PFSK-1 (cell line): ENCODE measurements around the gene POLR3G.

Experiments used
- FOXP2 ChIP-seq: optimal IDR thresholded peaks from 2 replicates; pipeline ENCODE3; 2011; ENCODE audit warnings: borderline replicate concordance, control low read depth, inconsistent platforms; ENCODE audit not compliant: insufficient read depth; ENCODE audit errors: extremely low read length, extremely low read depth
- POLR2AphosphoS5 ChIP-seq: IDR thresholded peaks from 2 replicates; pipeline ENCODE4 v1.6.1; 2012; ENCODE audit warnings: low read depth, mild to moderate bottlenecking, control low read depth, low read length, moderate library complexity
- SIN3A ChIP-seq: IDR thresholded peaks from 2 replicates; pipeline ENCODE4 v1.6.1; 2012; ENCODE audit warnings: mild to moderate bottlenecking, low read length, moderate library complexity, borderline replicate concordance; ENCODE audit not compliant: insufficient read depth
- TAF1 ChIP-seq: IDR thresholded peaks from 2 replicates; pipeline ENCODE4 v1.6.1; 2012; ENCODE audit warnings: low read length, control low read depth, borderline replicate concordance; ENCODE audit not compliant: insufficient read depth
- TF ChIP-seq, protein P1 (sequence below), 2 experiments: IDR thresholded peaks; 2 replicates each; pipeline versions ENCODE4 v1.6.1 to v1.8.0; 2011 to 2012; ENCODE audit warnings: low read depth in 2 of 2, low read length in 2 of 2, control low read depth in 1 of 2, inconsistent platforms in 1 of 2, mild to moderate bottlenecking in 1 of 2, moderate library complexity in 1 of 2; ENCODE audit not compliant: insufficient read depth in 1 of 2

The POLR3G gene

DNA sequence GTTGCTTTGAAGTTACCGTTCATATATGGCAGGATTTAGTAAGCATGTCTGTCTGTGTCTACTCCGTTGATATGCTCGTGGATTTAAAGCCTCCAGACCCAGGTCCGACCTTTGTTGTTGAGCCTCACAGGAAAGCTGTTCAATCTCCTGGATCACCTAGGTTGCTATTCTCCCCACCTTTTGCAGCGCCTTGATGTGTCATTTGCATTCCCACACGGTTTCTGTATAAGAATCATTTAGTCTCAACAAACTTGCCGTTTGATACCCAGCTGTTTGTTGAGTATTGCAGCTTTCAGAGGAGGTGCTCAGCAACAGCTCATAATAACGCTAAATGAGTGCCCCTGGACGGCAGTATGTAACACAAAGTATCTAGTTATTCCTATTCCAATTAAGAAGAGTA, 82.7 kb downstream of the POLR3G start:
- no peak for TF ChIP-seq SIN3A
- TF ChIP-seq POLR2AphosphoS5, result no peak
- TF ChIP-seq FOXP2, result no peak
- no peak for TF ChIP-seq TAF1
- TF ChIP-seq, protein P1, sequence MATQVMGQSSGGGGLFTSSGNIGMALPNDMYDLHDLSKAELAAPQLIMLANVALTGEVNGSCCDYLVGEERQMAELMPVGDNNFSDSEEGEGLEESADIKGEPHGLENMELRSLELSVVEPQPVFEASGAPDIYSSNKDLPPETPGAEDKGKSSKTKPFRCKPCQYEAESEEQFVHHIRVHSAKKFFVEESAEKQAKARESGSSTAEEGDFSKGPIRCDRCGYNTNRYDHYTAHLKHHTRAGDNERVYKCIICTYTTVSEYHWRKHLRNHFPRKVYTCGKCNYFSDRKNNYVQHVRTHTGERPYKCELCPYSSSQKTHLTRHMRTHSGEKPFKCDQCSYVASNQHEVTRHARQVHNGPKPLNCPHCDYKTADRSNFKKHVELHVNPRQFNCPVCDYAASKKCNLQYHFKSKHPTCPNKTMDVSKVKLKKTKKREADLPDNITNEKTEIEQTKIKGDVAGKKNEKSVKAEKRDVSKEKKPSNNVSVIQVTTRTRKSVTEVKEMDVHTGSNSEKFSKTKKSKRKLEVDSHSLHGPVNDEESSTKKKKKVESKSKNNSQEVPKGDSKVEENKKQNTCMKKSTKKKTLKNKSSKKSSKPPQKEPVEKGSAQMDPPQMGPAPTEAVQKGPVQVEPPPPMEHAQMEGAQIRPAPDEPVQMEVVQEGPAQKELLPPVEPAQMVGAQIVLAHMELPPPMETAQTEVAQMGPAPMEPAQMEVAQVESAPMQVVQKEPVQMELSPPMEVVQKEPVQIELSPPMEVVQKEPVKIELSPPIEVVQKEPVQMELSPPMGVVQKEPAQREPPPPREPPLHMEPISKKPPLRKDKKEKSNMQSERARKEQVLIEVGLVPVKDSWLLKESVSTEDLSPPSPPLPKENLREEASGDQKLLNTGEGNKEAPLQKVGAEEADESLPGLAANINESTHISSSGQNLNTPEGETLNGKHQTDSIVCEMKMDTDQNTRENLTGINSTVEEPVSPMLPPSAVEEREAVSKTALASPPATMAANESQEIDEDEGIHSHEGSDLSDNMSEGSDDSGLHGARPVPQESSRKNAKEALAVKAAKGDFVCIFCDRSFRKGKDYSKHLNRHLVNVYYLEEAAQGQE (IDR thresholded peaks at IDR 0.05; ENCODE audit: insufficient read depth in 1 of 2, low read depth in 2 of 2, low read length in 2 of 2), result no peak

DNA sequence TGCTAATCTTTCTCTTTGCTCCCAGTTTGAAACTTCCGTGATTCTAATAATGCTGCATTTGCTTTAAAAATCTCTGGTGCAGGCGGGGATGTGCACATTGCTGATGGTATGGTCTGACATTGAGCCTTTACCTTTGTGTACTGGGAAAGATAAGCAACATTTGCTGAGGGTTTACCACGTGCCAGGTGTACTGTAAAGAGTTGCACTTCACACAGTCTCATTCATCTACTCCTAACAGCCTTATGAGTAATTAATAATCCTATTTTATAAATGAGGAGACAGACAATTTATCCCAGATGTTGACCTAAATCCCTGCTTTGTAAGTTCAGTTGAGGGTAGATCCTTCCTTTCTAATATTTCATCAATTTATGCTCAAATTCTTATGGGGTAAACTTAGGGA, 83.2 kb downstream of the POLR3G start:
- TF ChIP-seq TAF1, result no peak
- no peak for TF ChIP-seq SIN3A
- TF ChIP-seq, protein P1 (IDR thresholded peaks at IDR 0.05; ENCODE audit: insufficient read depth in 1 of 2, low read depth in 2 of 2, low read length in 2 of 2), result no peak
- TF ChIP-seq FOXP2, result no peak
- no peak for TF ChIP-seq POLR2AphosphoS5

DNA sequence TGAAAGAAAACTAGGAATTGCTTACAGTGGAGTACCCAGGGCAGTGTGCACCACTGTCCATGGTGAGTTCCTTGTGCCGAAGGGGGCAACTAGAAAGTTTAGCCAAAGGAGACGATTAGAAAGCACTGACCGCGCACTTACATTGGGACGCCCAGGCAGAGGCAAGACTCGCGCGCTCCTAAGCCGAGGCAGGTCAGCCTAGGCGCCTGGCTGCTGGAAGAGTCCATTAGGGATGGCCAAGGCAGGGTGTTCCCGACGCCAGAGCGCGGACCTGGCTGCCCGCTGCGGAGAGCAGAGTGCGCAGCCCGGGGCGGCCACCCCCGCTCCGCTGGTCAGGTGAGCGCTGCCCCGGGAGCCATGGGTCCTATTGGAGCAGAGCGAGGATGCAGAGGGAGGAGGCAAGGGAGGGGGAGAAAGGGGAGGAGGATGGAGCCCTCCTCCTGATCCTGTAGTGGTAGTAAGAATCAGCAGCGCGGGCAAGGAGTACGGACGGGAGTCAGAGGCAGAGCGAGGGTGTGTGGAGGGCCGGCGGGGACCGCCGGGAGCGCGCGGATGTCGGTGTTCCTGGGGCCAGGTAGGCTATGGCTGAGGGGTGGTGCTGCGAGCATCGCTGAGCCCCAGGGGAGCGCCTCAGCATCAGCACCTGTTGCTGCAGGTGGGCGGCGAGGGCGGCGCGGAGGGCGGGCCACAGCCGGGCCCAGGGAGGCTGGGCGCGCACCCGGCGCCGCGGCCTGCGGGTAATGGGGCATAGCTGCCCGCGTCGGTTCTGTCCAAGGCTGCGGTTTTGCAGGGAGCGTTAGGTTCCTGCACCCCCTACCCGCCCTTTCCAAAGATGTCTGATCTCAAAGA, 83.9 kb downstream of the POLR3G start, which contains the start of gene ADGRV1:
TSS of gene ADGRV1 (plus strand) at position 454 of the 849 bp plus-strand sequence. CDS start at position 553, 99 bp downstream.
- TF ChIP-seq TAF1, result no peak
- TF ChIP-seq FOXP2, result no peak
- no peak for TF ChIP-seq SIN3A
- TF ChIP-seq, protein P1 (IDR thresholded peaks at IDR 0.05; ENCODE audit: insufficient read depth in 1 of 2, low read depth in 2 of 2, low read length in 2 of 2), result no peak

DNA sequence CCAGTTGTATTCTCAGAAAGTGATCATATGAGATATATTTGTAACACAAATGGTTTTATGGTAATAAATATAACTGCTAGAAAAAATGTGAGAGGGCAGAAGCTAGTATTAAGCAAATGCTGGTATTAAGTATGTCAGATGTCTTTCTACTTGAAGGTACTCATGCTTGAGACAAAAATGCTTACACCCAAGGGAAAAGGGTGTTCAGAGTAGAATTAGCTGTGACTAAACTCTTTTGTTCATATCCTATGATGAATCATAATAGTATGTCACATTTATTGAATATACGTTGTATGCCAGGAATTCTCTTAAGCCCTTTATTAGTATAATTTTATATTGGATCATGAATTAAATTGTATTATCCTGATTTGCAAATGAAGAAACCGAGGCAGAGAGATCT, 86.1 kb downstream of the POLR3G start:
- no peak for TF ChIP-seq TAF1
- TF ChIP-seq, protein P1 (IDR thresholded peaks at IDR 0.05; ENCODE audit: insufficient read depth in 1 of 2, low read depth in 2 of 2, low read length in 2 of 2), result no peak
- TF ChIP-seq POLR2AphosphoS5, result no peak
- TF ChIP-seq FOXP2, result no peak
- TF ChIP-seq SIN3A, result no peak
